OCI-LY3 (cell line): Measurements from ENCODE around the gene FOXA2.

Experiments
- H2AFZ ChIP-seq: fragments of 200-600, 300-600 bp; shearing (Covaris generic); 2 replicates; pipeline ENCODE4 v1.6.0; 2014; ENCODE audit warnings: antibody characterized with exemption, low read depth, low read length
- H3K27ac ChIP-seq: fragments of 200-600, 300-600 bp; sonication (generic); 2 replicates; pipeline ENCODE4 v1.5.1; 2014; ENCODE audit warnings: mild to moderate bottlenecking, low read length, moderate library complexity, mixed read lengths
- H3K27me3 ChIP-seq: fragments of 200-600, 300-600 bp; sonication (generic); 2 replicates; pipeline ENCODE4 v1.6.1; 2014; ENCODE audit warnings: low read depth, low read length, mixed read lengths
- H3K36me3 ChIP-seq: fragments of 200-600, 300-600 bp; sonication (generic); replicated peaks from 2 replicates; pipeline ENCODE3; 2014; ENCODE audit warnings: low read depth, low read length, mixed read lengths
- H3K4me1 ChIP-seq: fragments of 300-600, 200-600 bp; sonication (generic); 2 replicates; pipeline ENCODE4 v1.6.1; 2014; ENCODE audit warnings: low read length, mixed read lengths
- H3K4me2 ChIP-seq: fragments of 200-600, 300-600 bp; sonication (generic); 2 replicates; pipeline ENCODE4 v1.6.1; 2014; ENCODE audit warnings: low read length, mixed read lengths
- H3K4me3 ChIP-seq: fragments of 300-600, 200-600 bp; sonication (generic); 2 replicates; pipeline ENCODE4 v1.5.1; 2014; ENCODE audit warnings: antibody characterized with exemption, mild to moderate bottlenecking, low read length, moderate library complexity
- H3K79me2 ChIP-seq: fragments of 300-600, 200-600 bp; shearing (Covaris generic); 2 replicates; pipeline ENCODE4 v1.6.1; 2014; ENCODE audit warnings: mild to moderate bottlenecking, low read length, mixed read lengths
- H3K9ac ChIP-seq: fragments of 300-600, 200-600 bp; shearing (Covaris generic); 2 replicates; pipeline ENCODE4 v1.6.0; 2014; ENCODE audit warnings: mild to moderate bottlenecking, low read length, moderate library complexity
- H3K9me3 ChIP-seq: fragments of 200-600, 300-600 bp; shearing (Covaris generic); 2 replicates; pipeline ENCODE4 v1.6.1; 2014; ENCODE audit warnings: low read length, mixed read lengths; ENCODE audit not compliant: insufficient read depth
- H4K20me1 ChIP-seq: fragments of 200-600, 300-600 bp; sonication (generic); 2 replicates; pipeline ENCODE4 v1.6.1; 2016; ENCODE audit warnings: low read length, mixed read lengths; ENCODE audit not compliant: insufficient read depth
- EZH2phosphoT487 ChIP-seq: fragments of 200-600 bp; shearing (Covaris generic); IDR thresholded peaks from 2 replicates; pipeline ENCODE4 v1.6.1; 2018; ENCODE audit warnings: antibody characterized with exemption, mixed run types, low read depth
- TF ChIP-seq, protein P1 (sequence below): fragments of 200-600, 300-600 bp; sonication (generic); IDR thresholded peaks from 2 replicates; pipeline ENCODE4 v1.5.1; 2014; ENCODE audit warnings: antibody characterized with exemption, low read length, low read depth

The FOXA2 gene

DNA sequence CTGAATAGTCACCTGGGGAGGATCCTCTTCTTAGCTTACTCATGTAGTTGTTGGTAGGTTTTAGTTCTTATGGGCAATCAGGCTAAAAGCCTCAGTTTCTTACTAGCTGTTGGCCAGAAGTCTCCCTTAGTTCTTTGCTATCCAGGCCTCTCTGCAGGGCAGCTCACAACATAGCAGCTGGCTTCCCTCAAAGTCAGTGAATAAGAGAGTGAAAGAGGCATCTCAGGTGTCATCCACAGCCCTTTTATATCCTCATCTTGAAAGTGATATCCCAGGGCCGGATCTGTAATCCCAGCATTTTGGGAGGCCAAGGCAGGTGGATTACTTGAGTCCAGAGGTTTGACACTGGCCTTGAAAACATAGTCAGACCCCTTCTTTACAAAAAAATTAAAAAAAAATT, 42.1 kb upstream of the FOXA2 start:
- Histone ChIP-seq H3K4me2 (no peak overlapping the region), H3K27ac (no peak overlapping the region), H3K27me3 (peaks cover 4% of the 10 kb centered on the region; the same call in 1 of the 2 replicates), H3K9me3 (no peaks in the 10 kb centered on the region), H3K36me3 (no peaks in the 10 kb centered on the region), H3K79me2 (no peaks in the 10 kb centered on the region), H2AFZ (no peak overlapping the region), H4K20me1 (no peaks in the 10 kb centered on the region), H3K9ac (no peak overlapping the region), H3K4me3 (no peak overlapping the region), H3K4me1 (no peaks in the 10 kb centered on the region)
- TF ChIP-seq, protein P1, sequence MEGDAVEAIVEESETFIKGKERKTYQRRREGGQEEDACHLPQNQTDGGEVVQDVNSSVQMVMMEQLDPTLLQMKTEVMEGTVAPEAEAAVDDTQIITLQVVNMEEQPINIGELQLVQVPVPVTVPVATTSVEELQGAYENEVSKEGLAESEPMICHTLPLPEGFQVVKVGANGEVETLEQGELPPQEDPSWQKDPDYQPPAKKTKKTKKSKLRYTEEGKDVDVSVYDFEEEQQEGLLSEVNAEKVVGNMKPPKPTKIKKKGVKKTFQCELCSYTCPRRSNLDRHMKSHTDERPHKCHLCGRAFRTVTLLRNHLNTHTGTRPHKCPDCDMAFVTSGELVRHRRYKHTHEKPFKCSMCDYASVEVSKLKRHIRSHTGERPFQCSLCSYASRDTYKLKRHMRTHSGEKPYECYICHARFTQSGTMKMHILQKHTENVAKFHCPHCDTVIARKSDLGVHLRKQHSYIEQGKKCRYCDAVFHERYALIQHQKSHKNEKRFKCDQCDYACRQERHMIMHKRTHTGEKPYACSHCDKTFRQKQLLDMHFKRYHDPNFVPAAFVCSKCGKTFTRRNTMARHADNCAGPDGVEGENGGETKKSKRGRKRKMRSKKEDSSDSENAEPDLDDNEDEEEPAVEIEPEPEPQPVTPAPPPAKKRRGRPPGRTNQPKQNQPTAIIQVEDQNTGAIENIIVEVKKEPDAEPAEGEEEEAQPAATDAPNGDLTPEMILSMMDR: no peak
- TF ChIP-seq EZH2phosphoT487: no peak

GRCh38 chr20:22623211-22623610, 38.8 kb upstream of the FOXA2 start:
- TF ChIP-seq, protein P1: no peak
- TF ChIP-seq EZH2phosphoT487: no peak
- Histone ChIP-seq H3K27ac (no peak overlapping the region), H3K4me1 (no peaks in the 10 kb centered on the region), H3K9me3 (no peaks in the 10 kb centered on the region), H2AFZ (no peak overlapping the region), H3K27me3 (peaks cover 9% of the 10 kb centered on the region; the same call in 1 of the 2 replicates), H3K36me3 (no peaks in the 10 kb centered on the region), H3K4me3 (no peak overlapping the region), H3K79me2 (no peaks in the 10 kb centered on the region), H4K20me1 (no peaks in the 10 kb centered on the region), H3K4me2 (no peak overlapping the region), H3K9ac (no peak overlapping the region)

- Histone ChIP-seq H3K9ac (no peak overlapping the region), H3K27ac (no peak overlapping the region), H3K27me3 (peaks cover 20% of the 10 kb centered on the region; the same call in 1 of the 2 replicates)
Measured at GRCh38 chr20:22620342-22620741, 36.0 kb upstream of the FOXA2 start.

DNA sequence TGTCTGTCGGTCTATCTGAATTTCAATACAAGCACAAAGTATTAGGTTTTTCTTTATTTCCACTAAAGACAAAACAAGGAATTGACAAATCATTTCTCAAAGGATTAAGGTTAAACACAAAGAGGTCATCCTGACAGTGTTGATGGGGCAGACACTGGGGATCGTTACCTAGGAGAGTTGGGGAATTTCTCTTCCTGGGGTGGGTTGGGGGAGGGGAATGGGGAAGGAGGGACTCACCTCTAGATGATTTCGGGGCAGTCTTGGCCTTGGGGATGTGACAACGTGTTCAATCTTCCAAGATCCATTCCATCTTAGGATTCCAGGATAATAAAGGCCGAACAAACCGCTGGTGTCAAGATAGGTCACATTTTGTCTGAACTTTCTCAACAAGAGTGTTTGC, 35.4 kb upstream of the FOXA2 start:
- Histone ChIP-seq H3K4me2 (no peak overlapping the region), H3K9me3 (no peaks in the 10 kb centered on the region), H3K9ac (no peak overlapping the region), H3K4me1 (no peaks in the 10 kb centered on the region), H3K4me3 (no peak overlapping the region), H4K20me1 (no peaks in the 10 kb centered on the region), H3K27me3 (peaks cover 20% of the 10 kb centered on the region; the same call in 1 of the 2 replicates), H3K79me2 (no peaks in the 10 kb centered on the region), H3K27ac (no peak overlapping the region), H3K36me3 (no peaks in the 10 kb centered on the region), H2AFZ (no peak overlapping the region)
- TF ChIP-seq, protein P1: no peak
- TF ChIP-seq EZH2phosphoT487: no peak

More at GRCh38 chr20:22620342-22620741, 36.0 kb upstream of the FOXA2 start:
- no peak for TF ChIP-seq EZH2phosphoT487
- TF ChIP-seq, protein P1: no peak
- Histone ChIP-seq H3K4me1 (no peaks in the 10 kb centered on the region), H4K20me1 (no peaks in the 10 kb centered on the region), H3K79me2 (no peaks in the 10 kb centered on the region), H3K36me3 (no peaks in the 10 kb centered on the region), H2AFZ (no peak overlapping the region), H3K4me3 (no peak overlapping the region), H3K9me3 (no peaks in the 10 kb centered on the region), H3K4me2 (no peak overlapping the region)
